MCF 10A (cell line): ENCODE results near the gene FLOT1. TPM values are rescaled to one million over a fixed set of nuclear protein-coding genes. Genes with fewer than 3 reads are reported as not detected.
A peak's percentile ranks its signal among the peaks of the same experiment; 100 is the strongest.

Experiments used
- BruUV-seq: library from RNA; stranded (reverse); fragments of 400-500 nt; replicated peaks from 2 replicates; lab custom pipeline; 2021; lab: Mats Ljungman, UMichigan
- CTCF ChIA-PET: fragments of 300-600 bp; sonication (Branson Sonifier 250); formaldehyde crosslinking; extraction: SDS; loops from one replicate; lab custom pipeline; 2021; ENCODE audit warnings: antibody characterized with exemption, inconsistent platforms; lab: Yijun Ruan, JAX
- POLR2A ChIA-PET: fragments of 300-600, 350-650 bp; sonication (Branson Sonifier 250); formaldehyde crosslinking; extraction: SDS; loops from one replicate; lab custom pipeline; 2020; ENCODE audit warnings: antibody characterized with exemption, inconsistent platforms; lab: Yijun Ruan, JAX
- DNase-seq: peaks from one replicate; pipeline ENCODE4 v3.0.0-alpha.2; 2018; ENCODE audit not compliant: unreplicated experiment
- H3K27ac Mint-ChIP-seq: one replicate; pipeline ENCODE4 v1.8.0; 2022; ENCODE audit warnings: mild to moderate bottlenecking, low read depth, mixed read lengths; ENCODE audit not compliant: unreplicated experiment
- H3K27me3 Mint-ChIP-seq: one replicate; pipeline ENCODE4 v1.8.0; 2022; ENCODE audit warnings: mixed read lengths; ENCODE audit not compliant: insufficient read depth, unreplicated experiment
- H3K36me3 Mint-ChIP-seq: one replicate; pipeline ENCODE4 v1.8.0; 2022; ENCODE audit warnings: mild to moderate bottlenecking, moderate library complexity, mixed read lengths; ENCODE audit not compliant: insufficient read depth, unreplicated experiment
- H3K4me1 Mint-ChIP-seq: one replicate; pipeline ENCODE4 v1.8.0; 2022; ENCODE audit warnings: mixed read lengths; ENCODE audit not compliant: insufficient read depth, unreplicated experiment
- H3K4me3 Mint-ChIP-seq: one replicate; pipeline ENCODE4 v1.8.0; 2022; ENCODE audit warnings: mild to moderate bottlenecking, moderate library complexity, mixed read lengths; ENCODE audit not compliant: unreplicated experiment
- H3K9me3 Mint-ChIP-seq: one replicate; pipeline ENCODE4 v1.8.0; 2022; ENCODE audit warnings: mixed read lengths; ENCODE audit not compliant: unreplicated experiment
- intact Hi-C: fragments of 100-400 bp; cut with micrococcal nuclease; formaldehyde crosslinking; loops from 2 replicates; pipeline ENCODE4 v1.14.1; 2022
- total RNA-seq: library from RNA; stranded (reverse); gene quantifications from 2 replicates; pipeline ENCODE4 v1.2.3, GENCODE V29; 2022
- TF ChIP-seq, protein P1 (sequence below): fragments of 200-600 bp; IDR thresholded peaks from one replicate; pipeline ENCODE4 v1.8.0; 2022; ENCODE audit warnings: antibody characterized with exemption, mild to moderate bottlenecking; ENCODE audit not compliant: unreplicated experiment

Gene FLOT1
- total RNA-seq, 1 experiment from 2014 or later, result 61.8 TPM

DNA sequence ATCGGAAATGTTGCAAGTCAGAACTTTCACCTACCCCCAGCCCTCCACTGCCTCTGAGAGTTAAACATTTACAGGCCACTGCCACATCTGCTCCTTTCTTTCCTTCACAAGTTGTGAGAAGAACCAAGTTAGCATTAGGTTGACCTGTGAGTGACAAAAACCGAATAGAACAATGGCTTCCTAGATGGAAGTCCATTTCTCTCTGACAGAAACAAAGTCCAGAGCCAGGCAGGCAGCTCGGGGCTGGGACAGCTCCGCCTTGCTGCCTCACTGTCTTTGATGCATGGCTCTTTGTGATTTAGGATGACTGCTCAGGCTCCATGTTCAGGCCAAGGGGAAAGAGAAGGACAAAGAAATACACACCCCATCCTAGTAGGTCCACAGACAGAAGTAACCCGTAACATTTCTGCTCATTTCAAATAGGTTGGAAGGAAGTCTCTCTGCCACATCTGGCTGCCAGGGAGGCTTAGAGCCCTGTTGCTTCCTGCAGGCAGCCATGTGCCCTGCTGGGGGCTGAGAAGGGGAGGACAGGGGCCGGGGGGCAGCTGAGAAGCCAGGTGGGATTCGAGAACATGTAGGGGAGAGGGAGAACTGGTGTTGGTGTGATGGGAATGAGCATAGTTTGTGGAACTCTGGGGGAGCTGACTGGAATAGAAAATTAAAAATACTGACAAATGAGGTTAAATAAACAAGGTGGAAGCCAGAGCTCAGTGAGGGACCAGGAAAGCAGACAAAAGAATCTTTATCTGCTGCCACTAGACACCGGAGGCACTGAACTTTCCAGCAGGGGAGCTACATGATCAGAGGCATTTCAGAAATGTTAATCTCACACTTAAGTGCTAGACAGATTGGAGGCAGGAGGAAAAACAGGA, 21.4 kb upstream of the FLOT1 start:
- no peak for DNase-seq
- BruUV-seq, result no TSS peak

GRCh38 chr6:30763155-30763617, 20.7 kb upstream of the FLOT1 start:
- TF ChIP-seq, protein P1, sequence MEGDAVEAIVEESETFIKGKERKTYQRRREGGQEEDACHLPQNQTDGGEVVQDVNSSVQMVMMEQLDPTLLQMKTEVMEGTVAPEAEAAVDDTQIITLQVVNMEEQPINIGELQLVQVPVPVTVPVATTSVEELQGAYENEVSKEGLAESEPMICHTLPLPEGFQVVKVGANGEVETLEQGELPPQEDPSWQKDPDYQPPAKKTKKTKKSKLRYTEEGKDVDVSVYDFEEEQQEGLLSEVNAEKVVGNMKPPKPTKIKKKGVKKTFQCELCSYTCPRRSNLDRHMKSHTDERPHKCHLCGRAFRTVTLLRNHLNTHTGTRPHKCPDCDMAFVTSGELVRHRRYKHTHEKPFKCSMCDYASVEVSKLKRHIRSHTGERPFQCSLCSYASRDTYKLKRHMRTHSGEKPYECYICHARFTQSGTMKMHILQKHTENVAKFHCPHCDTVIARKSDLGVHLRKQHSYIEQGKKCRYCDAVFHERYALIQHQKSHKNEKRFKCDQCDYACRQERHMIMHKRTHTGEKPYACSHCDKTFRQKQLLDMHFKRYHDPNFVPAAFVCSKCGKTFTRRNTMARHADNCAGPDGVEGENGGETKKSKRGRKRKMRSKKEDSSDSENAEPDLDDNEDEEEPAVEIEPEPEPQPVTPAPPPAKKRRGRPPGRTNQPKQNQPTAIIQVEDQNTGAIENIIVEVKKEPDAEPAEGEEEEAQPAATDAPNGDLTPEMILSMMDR, result no peak
- H3K27ac Mint-ChIP-seq, result no peak overlapping the region
- H3K36me3 Mint-ChIP-seq, result no peaks in the 10 kb centered on the region
- H3K4me1 Mint-ChIP-seq, result peaks cover 21% of the 10 kb centered on the region
- no TSS peak for BruUV-seq
- no peak for DNase-seq
- no peak overlapping the region for H3K4me3 Mint-ChIP-seq
- intact Hi-C loops, result no loop called here
- H3K27me3 Mint-ChIP-seq, result no peaks in the 10 kb centered on the region
- POLR2A ChIA-PET, result interaction anchor here (1.1 to 2.4 kb wide), 5 partner anchors 11 to 59 kb away, joined by 3 to 16 read pairs (median 5); no protein-coding TSS in a partner anchor
- no peaks in the 10 kb centered on the region for H3K9me3 Mint-ChIP-seq
- CTCF ChIA-PET, result interaction anchor here (0.6 to 0.8 kb wide), 5 partner anchors 20 to 110 kb away, joined by 3 read pairs; no protein-coding TSS in a partner anchor

More for the DNA sequence above, 21.4 kb upstream of the FLOT1 start:
- intact Hi-C loops, result no loop called here
- Mint-ChIP-seq H3K27ac (no peak overlapping the region), H3K4me1 (peaks cover 27% of the 10 kb centered on the region), H3K4me3 (no peak overlapping the region), H3K36me3 (no peaks in the 10 kb centered on the region), H3K9me3 (no peaks in the 10 kb centered on the region), H3K27me3 (no peaks in the 10 kb centered on the region)
- ChIA-PET CTCF (interaction anchor here (0.6 to 1.3 kb wide), 6 partner anchors 11 to 68 kb away, joined by 3 to 5 read pairs (median 3); no protein-coding TSS in a partner anchor), POLR2A (interaction anchor here (0.7 to 2.4 kb wide), 9 partner anchors 9 to 58 kb away, joined by 3 to 16 read pairs (median 5); partner anchors contain the start of gene IER3)
- TF ChIP-seq, protein P1, result no peak

DNA sequence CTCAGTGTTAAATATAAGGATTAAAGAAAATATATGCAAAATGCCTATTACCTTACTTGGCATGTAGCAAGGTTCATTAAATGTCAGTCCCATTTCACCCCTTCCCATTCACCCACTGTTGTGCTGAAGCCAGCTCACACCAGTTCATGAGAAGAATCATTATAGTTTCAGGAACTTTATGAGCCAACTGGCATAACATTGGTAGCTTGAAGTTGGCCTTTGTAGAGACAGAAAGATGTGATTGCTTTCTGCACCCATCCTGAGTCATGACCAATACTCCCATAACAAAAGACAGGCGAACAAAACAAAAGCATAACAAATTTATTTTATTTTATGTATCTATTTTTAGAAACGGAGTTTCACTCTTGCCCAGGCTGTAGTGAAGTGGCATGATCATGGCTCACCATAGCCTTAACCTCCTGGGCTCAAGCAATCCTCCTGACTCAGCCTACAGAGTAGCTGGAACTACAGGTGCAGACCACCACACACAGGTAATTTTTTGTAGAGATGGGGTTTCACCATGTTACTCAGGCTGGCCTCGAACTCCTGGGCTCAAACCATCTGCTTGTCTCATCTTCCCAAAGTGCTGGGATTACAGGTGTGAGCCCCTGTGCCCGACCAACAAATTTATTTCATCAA, 19.4 kb upstream of the FLOT1 start:
- ChIA-PET POLR2A (interaction anchor here (1.2 to 1.5 kb wide), 4 partner anchors 7 to 65 kb away, joined by 3 to 10 read pairs (median 6); partner anchors contain the start of gene IER3), CTCF (no interaction called here)
- H3K27me3 Mint-ChIP-seq, result no peaks in the 10 kb centered on the region
- no peak overlapping the region for H3K27ac Mint-ChIP-seq
- H3K4me3 Mint-ChIP-seq, result no peak overlapping the region
- intact Hi-C loops, result no loop called here
- DNase-seq, result peak; percentile 48
- TF ChIP-seq, protein P1, result no peak
- H3K36me3 Mint-ChIP-seq, result no peaks in the 10 kb centered on the region
- H3K9me3 Mint-ChIP-seq, result no peaks in the 10 kb centered on the region
- H3K4me1 Mint-ChIP-seq, result peaks cover 21% of the 10 kb centered on the region
- BruUV-seq, result no TSS peak

GRCh38 chr6:30760549-30760948, 18.1 kb upstream of the FLOT1 start:
- intact Hi-C loops, result no loop called here
- TF ChIP-seq, protein P1, result no peak
- no peak for DNase-seq
- H3K9me3 Mint-ChIP-seq, result no peaks in the 10 kb centered on the region
- BruUV-seq, result no TSS peak
- H3K27ac Mint-ChIP-seq, result no peak overlapping the region
- no peaks in the 10 kb centered on the region for H3K36me3 Mint-ChIP-seq
- CTCF ChIA-PET, result no interaction called here
- no peak overlapping the region for H3K4me3 Mint-ChIP-seq
- H3K27me3 Mint-ChIP-seq, result no peaks in the 10 kb centered on the region
- POLR2A ChIA-PET, result interaction anchor here (1.2 to 1.4 kb wide), 2 partner anchors 8 to 9 kb away, joined by 5 to 10 read pairs; no protein-coding TSS in a partner anchor
- H3K4me1 Mint-ChIP-seq, result peaks cover 21% of the 10 kb centered on the region
